Stimulated activated CD4-positive, alpha-beta T cell treated with anti-CD3 and anti-CD28 coated beads, Interleukin-12 subunit alpha, Interleukin-12 subunit beta, amount 100 ng/mL, for 4 hours (primary cell): ENCODE data around the gene SP140.
A peak's percentile ranks its signal among the peaks of the same experiment; 100 is the strongest.
"Not testable (repeated sequence)": the region's sequence is repeated elsewhere in the genome, so short reads cannot be mapped to it uniquely, and the experiment has no call there.

Experiments used
- DNase-seq: peaks from one replicate; pipeline ENCODE4 v3.0.0-alpha.2; 2020

The SP140 gene

GRCh38 chr2:230225486-230225885, at the start of gene SP140:
Gene SP140 (plus strand): TSS chr2:230225736. CDS start chr2:230225845, 109 bp downstream.
- DNase-seq, result peak; percentile 66

- no peak for DNase-seq
Measured at GRCh38 chr2:230176996-230177395, 48.5 kb upstream of the SP140 start.

- no peak for DNase-seq
Measured at GRCh38 chr2:230178546-230179485, 46.7 kb upstream of the SP140 start.

- DNase-seq, result no peak
Measured at GRCh38 chr2:230179907-230180306, 45.6 kb upstream of the SP140 start.

- DNase-seq, result no peak
Measured at GRCh38 chr2:230181195-230181594, 44.3 kb upstream of the SP140 start.

GRCh38 chr2:230184727-230185578, 40.6 kb upstream of the SP140 start:
- DNase-seq, result no peak

GRCh38 chr2:230202430-230203109, 23.0 kb upstream of the SP140 start:
- DNase-seq, result no peak

- DNase-seq, result no peak
Measured at GRCh38 chr2:230203110-230203676, 22.3 kb upstream of the SP140 start.

- DNase-seq, result no peak
Measured at GRCh38 chr2:230205034-230205433, 20.5 kb upstream of the SP140 start.

- DNase-seq, result no peak
Measured at GRCh38 chr2:230205721-230206120, 19.8 kb upstream of the SP140 start.

GRCh38 chr2:230208576-230208975, 17.0 kb upstream of the SP140 start:
- DNase-seq, result no peak

- DNase-seq, result no peak
Measured at GRCh38 chr2:230209422-230210051, 16.0 kb upstream of the SP140 start.

- no peak for DNase-seq
Measured at GRCh38 chr2:230216489-230216888, 9.0 kb upstream of the SP140 start.

GRCh38 chr2:230217424-230217823, 8.1 kb upstream of the SP140 start:
- DNase-seq, result no peak

GRCh38 chr2:230218421-230218820, 7.1 kb upstream of the SP140 start:
- no peak for DNase-seq

GRCh38 chr2:230219419-230220331, 5.9 kb upstream of the SP140 start, which contains the start of gene SP110:
Gene SP110 (minus strand): TSS chr2:230219984. CDS start chr2:230216927, 3,057 bp downstream.
- DNase-seq, result peak; percentile 60

GRCh38 chr2:230220347-230220969, 5.1 kb upstream of the SP140 start:
- no peak for DNase-seq

- no peak for DNase-seq
Measured at GRCh38 chr2:230221493-230221892, 4.0 kb upstream of the SP140 start.

- DNase-seq, result not testable (repeated sequence)
Measured at GRCh38 chr2:230222829-230223228, 2.7 kb upstream of the SP140 start.

- DNase-seq, result no peak
Measured at GRCh38 chr2:230224458-230224857, 1.1 kb upstream of the SP140 start.
